OCI-LY7 (cell line): ENCODE measurements around the gene SCAMP2. TPM values are rescaled to one million over a fixed set of nuclear protein-coding genes. Genes with fewer than 3 reads are reported as not detected.

Experiments used
- BruUV-seq: library from RNA; stranded (reverse); fragments of 400-500 nt; replicated peaks from 2 replicates; lab custom pipeline; 2021; lab: Mats Ljungman, UMichigan
- CTCF ChIA-PET: fragments of 300-600 bp; sonication (Branson Sonifier 250); formaldehyde crosslinking; loops from one replicate; lab custom pipeline; 2022; ENCODE audit warnings: antibody characterized with exemption; ENCODE audit not compliant: unreplicated experiment; lab: Charles Lee
- POLR2A ChIA-PET: fragments of 300-600 bp; sonication (Branson Sonifier 250); formaldehyde crosslinking; loops from one replicate; lab custom pipeline; 2022; ENCODE audit warnings: antibody characterized with exemption; lab: Charles Lee
- DNase-seq: peaks from one replicate; pipeline ENCODE4 v3.0.0-alpha.2; 2015; ENCODE audit warnings: low spot score
- H2AFZ ChIP-seq: fragments of 200-600 bp; sonication (generic), shearing (Covaris generic); 2 replicates; pipeline ENCODE4 v1.6.1; 2014; ENCODE audit warnings: mild to moderate bottlenecking, antibody characterized with exemption, low read length, moderate library complexity
- H3K27ac ChIP-seq: fragments of 200-600 bp; sonication (generic); 2 replicates; pipeline ENCODE4 v1.5.1; 2014; ENCODE audit warnings: mixed run types, low read depth, mild to moderate bottlenecking, moderate library complexity, low read length, inconsistent platforms; ENCODE audit not compliant: poor library complexity, severe bottlenecking
- H3K36me3 ChIP-seq: fragments of 200-600 bp; sonication (generic); 2 replicates; pipeline ENCODE4 v1.6.1; 2014; ENCODE audit warnings: mild to moderate bottlenecking, antibody characterized with exemption, low read length, moderate library complexity, mixed read lengths; ENCODE audit not compliant: insufficient read depth
- H3K4me1 ChIP-seq: fragments of 200-600 bp; sonication (generic); 2 replicates; pipeline ENCODE4 v1.5.1; 2014; ENCODE audit warnings: mild to moderate bottlenecking, low read length; ENCODE audit not compliant: insufficient read depth, poor library complexity, severe bottlenecking
- H3K4me2 ChIP-seq: fragments of 200-600 bp; sonication (generic); 2 replicates; pipeline ENCODE4 v1.6.1; 2014; ENCODE audit warnings: mild to moderate bottlenecking, low read length
- H3K4me3 ChIP-seq: fragments of 200-600 bp; sonication (generic); 2 replicates; pipeline ENCODE4 v1.5.1; 2014; ENCODE audit warnings: mild to moderate bottlenecking, low read depth, low read length; ENCODE audit not compliant: poor library complexity, severe bottlenecking
- H3K79me2 ChIP-seq: fragments of 200-600 bp; sonication (generic); 2 replicates; pipeline ENCODE4 v1.6.1; 2016; ENCODE audit warnings: low read depth, mild to moderate bottlenecking, low read length, moderate library complexity, mixed read lengths; ENCODE audit not compliant: insufficient read depth
- H3K9me2 ChIP-seq: fragments of 200-600 bp; sonication (generic); 2 replicates; pipeline ENCODE4 v1.6.1; 2016; ENCODE audit warnings: mild to moderate bottlenecking, low read length, mixed read lengths; ENCODE audit not compliant: insufficient read depth
- H3K9me3 ChIP-seq: fragments of 200-600 bp; sonication (generic); 2 replicates; pipeline ENCODE4 v1.6.1; 2014; ENCODE audit warnings: mild to moderate bottlenecking, mixed run types, low read length, mixed read lengths
- H4K20me1 ChIP-seq: fragments of 200-600 bp; sonication (generic); 2 replicates; pipeline ENCODE4 v1.6.1; 2014; ENCODE audit warnings: mild to moderate bottlenecking, antibody characterized with exemption, low read length, moderate library complexity, mixed read lengths; ENCODE audit not compliant: insufficient read depth
- EZH2phosphoT487 ChIP-seq: fragments of 200-600 bp; sonication (generic); IDR thresholded peaks from 2 replicates; pipeline ENCODE4 v1.6.1; 2018; ENCODE audit warnings: low read depth, borderline replicate concordance, mild to moderate bottlenecking, mixed run types, antibody characterized with exemption, low read length, moderate library complexity, mixed read lengths
- intact Hi-C: fragments of 100-400 bp; cut with micrococcal nuclease; formaldehyde crosslinking; loops from one replicate; pipeline ENCODE4 v1.10.0; 2022; ENCODE audit not compliant: unreplicated experiment
- total RNA-seq, 2 experiments: library from RNA; depleted of rRNA in 1 of 2; stranded (reverse); fragments of >200 nt in 1 of 2; shearing (Covaris generic) in 1 of 2; gene quantifications; 2 replicates each; pipeline ENCODE4 v1.2.3, GENCODE V29; 2014 to 2022
- TF ChIP-seq, protein P1 (sequence below): fragments of 200-600 bp; sonication (generic); conservative IDR thresholded peaks from 2 replicates; pipeline ENCODE4 v1.5.1; 2014; ENCODE audit warnings: mild to moderate bottlenecking, antibody characterized with exemption, low read length, moderate library complexity, mixed read lengths

SCAMP2 gene
- total RNA-seq, 2 experiments from 2014 or later, result 24.6 to 55.2 TPM

DNA sequence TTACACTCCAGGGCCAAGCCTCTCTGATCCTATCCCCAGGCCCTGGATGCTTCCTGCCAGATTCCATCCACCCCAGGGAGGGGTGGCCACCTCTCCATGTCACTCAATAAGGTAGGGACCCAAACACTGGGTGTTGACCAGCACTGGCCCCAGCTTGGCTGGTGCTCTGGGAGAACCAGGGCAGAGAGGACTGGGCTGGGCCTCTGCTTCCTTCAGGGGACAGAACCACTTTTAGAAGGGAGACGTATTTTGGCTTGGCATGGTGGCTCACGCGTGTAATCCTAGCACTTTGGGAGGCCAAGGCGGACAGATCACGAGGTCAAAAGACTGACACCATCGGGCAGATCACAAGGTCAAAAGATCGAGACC, 51.4 kb downstream of the SCAMP2 start:
- H3K4me1 ChIP-seq, result peaks cover 47% of the 10 kb centered on the region
- intact Hi-C loops, result loop anchor here (1.0 kb wide), 2 partner anchors 21 to 39 kb away; partner anchors contain the start of gene CSK
- no peaks in the 10 kb centered on the region for H3K36me3 ChIP-seq
- ChIA-PET CTCF (interaction anchor here (1.1 to 1.9 kb wide), 4 partner anchors 22 to 51 kb away, joined by 3 to 9 read pairs (median 4); no protein-coding TSS in a partner anchor), POLR2A (interaction anchor here (0.5 to 2.6 kb wide), 12 partner anchors 9 to 330 kb away, joined by 3 to 14 read pairs (median 4); partner anchors contain the start of gene FAM219B)
- H4K20me1 ChIP-seq, result no peaks in the 10 kb centered on the region
- H2AFZ ChIP-seq, result peak overlapping the region; percentile 6; the same call in 1 of the 2 replicates
- H3K9me3 ChIP-seq, result no peaks in the 10 kb centered on the region
- H3K9me2 ChIP-seq, result no peaks in the 10 kb centered on the region
- TF ChIP-seq EZH2phosphoT487, result no peak
- TF ChIP-seq, protein P1, sequence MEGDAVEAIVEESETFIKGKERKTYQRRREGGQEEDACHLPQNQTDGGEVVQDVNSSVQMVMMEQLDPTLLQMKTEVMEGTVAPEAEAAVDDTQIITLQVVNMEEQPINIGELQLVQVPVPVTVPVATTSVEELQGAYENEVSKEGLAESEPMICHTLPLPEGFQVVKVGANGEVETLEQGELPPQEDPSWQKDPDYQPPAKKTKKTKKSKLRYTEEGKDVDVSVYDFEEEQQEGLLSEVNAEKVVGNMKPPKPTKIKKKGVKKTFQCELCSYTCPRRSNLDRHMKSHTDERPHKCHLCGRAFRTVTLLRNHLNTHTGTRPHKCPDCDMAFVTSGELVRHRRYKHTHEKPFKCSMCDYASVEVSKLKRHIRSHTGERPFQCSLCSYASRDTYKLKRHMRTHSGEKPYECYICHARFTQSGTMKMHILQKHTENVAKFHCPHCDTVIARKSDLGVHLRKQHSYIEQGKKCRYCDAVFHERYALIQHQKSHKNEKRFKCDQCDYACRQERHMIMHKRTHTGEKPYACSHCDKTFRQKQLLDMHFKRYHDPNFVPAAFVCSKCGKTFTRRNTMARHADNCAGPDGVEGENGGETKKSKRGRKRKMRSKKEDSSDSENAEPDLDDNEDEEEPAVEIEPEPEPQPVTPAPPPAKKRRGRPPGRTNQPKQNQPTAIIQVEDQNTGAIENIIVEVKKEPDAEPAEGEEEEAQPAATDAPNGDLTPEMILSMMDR, result no peak
- H3K79me2 ChIP-seq, result no peaks in the 10 kb centered on the region
- H3K4me3 ChIP-seq, result peak overlapping the region; percentile 58
- H3K4me2 ChIP-seq, result peak overlapping the region; percentile 81
- peak overlapping the region; percentile 79 for H3K27ac ChIP-seq
- DNase-seq, result no peak
- BruUV-seq, result no TSS peak

DNA sequence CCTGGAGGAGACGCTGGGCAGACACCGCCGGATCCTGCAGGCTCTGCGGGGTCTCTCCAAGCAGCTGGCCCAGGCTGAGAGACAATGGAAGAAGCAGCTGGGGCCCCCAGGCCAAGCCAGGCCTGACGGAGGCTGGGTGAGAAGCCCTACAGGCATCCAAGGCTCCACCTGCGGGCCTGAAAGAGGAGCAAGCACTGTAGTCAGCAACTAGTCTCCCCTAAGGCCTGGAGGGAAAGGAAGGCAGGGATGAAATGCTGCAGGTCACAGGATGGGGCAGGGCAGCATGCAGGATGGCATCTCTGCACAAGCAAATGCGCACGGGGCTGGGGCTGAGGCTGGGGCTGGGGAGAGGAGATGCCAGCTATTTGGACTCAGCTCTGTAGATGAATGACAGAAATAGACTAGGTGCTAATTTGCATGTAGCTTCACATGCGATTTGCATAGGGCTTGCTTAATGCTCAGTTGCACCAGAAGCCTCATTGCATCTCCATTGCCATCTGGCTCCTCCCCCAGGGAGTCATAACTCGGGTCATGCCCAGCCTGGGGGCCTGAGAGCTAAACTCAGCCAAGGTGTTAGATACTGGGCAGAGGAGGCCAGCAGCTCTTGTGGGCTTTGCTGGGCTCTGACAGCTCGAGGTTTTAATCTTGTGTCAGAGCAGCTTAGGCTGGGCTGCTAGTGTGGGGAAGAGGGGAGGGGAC, 51.9 kb downstream of the SCAMP2 start:
- no TSS peak for BruUV-seq
- Histone ChIP-seq H3K4me1 (peaks cover 47% of the 10 kb centered on the region), H3K36me3 (no peaks in the 10 kb centered on the region), H3K79me2 (no peaks in the 10 kb centered on the region), H3K4me2 (peak overlapping the region; percentile 81), H3K9me2 (no peaks in the 10 kb centered on the region), H4K20me1 (no peaks in the 10 kb centered on the region), H3K9me3 (no peaks in the 10 kb centered on the region), H3K27ac (peak overlapping the region; percentile 79), H3K4me3 (peak overlapping the region; percentile 58), H2AFZ (peak overlapping the region; percentile 6; the same call in 1 of the 2 replicates)
- POLR2A ChIA-PET, result interaction anchor here (0.5 to 2.6 kb wide), 12 partner anchors 9 to 329 kb away, joined by 3 to 14 read pairs (median 4); partner anchors contain the start of gene FAM219B
- CTCF ChIA-PET, result interaction anchor here (0.6 to 1.9 kb wide), 7 partner anchors 22 to 80 kb away, joined by 3 to 9 read pairs (median 4); no protein-coding TSS in a partner anchor
- DNase-seq, result peak; percentile 94
- TF ChIP-seq, protein P1, result peak; percentile 50; the same call in 1 of the 2 replicates
- TF ChIP-seq EZH2phosphoT487, result no peak
- intact Hi-C loops, result loop anchor here (1.0 kb wide), 2 partner anchors 21 to 39 kb away; partner anchors contain the start of gene CSK
